HCT116 (cell line): ENCODE results near the gene FLACC1.

ENCODE experiments used
- CEBPB ChIP-seq: IDR thresholded peaks from 2 replicates; pipeline ENCODE4 v1.6.1; 2012; ENCODE audit warnings: low read depth
- POLR2A ChIP-seq: IDR thresholded peaks from 2 replicates; pipeline ENCODE4 v1.7.0; 2011; ENCODE audit warnings: borderline replicate concordance; ENCODE audit not compliant: insufficient read depth, insufficient read length; ENCODE audit errors: extremely low read depth
- POLR2AphosphoS5 ChIP-seq: IDR thresholded peaks from 2 replicates; pipeline ENCODE4 v1.6.1; 2011; ENCODE audit warnings: mild to moderate bottlenecking, low read depth, low read length, moderate library complexity
- SRF ChIP-seq: IDR thresholded peaks from 2 replicates; pipeline ENCODE4 v1.6.1; 2012; ENCODE audit warnings: low read depth
- TCF7L2 ChIP-seq: IDR thresholded peaks from 2 replicates; pipeline ENCODE4 v1.7.0; 2011; ENCODE audit warnings: borderline replicate concordance, inconsistent platforms; ENCODE audit not compliant: insufficient read depth, insufficient read length; ENCODE audit errors: extremely low read depth
- YY1 ChIP-seq: IDR thresholded peaks from 2 replicates; pipeline ENCODE4 v1.6.1; 2011; ENCODE audit warnings: low read length, low read depth, moderate library complexity, mild to moderate bottlenecking; ENCODE audit not compliant: insufficient replicate concordance; ENCODE audit errors: extremely low read depth
- TF ChIP-seq, protein P1 (sequence below), 3 experiments: fragments of 200-600 bp in 1 of 3; sonication (generic) in 1 of 3; IDR thresholded peaks in 2 of 3; conservative IDR thresholded peaks in 1 of 3; 2 replicates each; pipeline ENCODE4 v1.5.1; 2012 to 2017; ENCODE audit warnings: low read depth in 2 of 3, low read length in 2 of 3, antibody characterized with exemption in 1 of 3, borderline replicate concordance in 1 of 3, control low read depth in 1 of 3, mild to moderate bottlenecking in 1 of 3, mixed read lengths in 1 of 3, mixed run types in 1 of 3, moderate library complexity in 1 of 3; ENCODE audit not compliant: insufficient read depth in 1 of 3

DNA sequence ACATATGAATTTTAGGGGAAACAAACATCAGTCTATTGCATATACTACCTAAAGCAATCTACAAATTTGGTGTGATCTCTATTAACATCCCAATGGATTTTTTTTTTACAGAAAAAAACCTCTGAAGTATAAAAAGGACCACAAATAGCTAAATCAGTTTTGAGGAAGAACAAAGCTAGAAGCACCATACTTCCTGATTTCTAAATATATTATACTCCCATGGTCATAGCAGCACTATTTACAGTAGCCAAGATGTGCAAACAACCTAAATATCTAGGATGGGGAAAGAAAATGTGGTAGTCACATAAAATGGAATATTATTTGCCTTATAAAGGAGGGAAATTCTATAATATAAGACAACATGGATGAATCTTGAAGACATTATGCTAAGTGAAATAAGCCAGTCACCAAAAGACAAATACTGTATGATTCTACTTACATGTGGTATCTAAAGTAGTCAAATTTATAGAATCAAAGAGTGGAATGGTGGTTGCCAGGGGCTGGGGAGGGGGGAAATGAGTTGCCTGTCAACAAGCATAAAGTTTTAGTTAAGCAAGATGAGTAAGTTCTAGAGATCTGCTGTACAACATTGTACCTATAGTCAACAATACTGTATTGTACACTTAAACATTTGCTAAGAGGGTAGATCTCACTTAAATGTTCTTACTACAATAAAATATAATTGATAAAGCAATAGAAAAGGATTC is 114.4 kb downstream of the FLACC1 start:
- TF ChIP-seq POLR2A: no peak
- TF ChIP-seq, protein P1, sequence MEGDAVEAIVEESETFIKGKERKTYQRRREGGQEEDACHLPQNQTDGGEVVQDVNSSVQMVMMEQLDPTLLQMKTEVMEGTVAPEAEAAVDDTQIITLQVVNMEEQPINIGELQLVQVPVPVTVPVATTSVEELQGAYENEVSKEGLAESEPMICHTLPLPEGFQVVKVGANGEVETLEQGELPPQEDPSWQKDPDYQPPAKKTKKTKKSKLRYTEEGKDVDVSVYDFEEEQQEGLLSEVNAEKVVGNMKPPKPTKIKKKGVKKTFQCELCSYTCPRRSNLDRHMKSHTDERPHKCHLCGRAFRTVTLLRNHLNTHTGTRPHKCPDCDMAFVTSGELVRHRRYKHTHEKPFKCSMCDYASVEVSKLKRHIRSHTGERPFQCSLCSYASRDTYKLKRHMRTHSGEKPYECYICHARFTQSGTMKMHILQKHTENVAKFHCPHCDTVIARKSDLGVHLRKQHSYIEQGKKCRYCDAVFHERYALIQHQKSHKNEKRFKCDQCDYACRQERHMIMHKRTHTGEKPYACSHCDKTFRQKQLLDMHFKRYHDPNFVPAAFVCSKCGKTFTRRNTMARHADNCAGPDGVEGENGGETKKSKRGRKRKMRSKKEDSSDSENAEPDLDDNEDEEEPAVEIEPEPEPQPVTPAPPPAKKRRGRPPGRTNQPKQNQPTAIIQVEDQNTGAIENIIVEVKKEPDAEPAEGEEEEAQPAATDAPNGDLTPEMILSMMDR (IDR thresholded peaks at IDR 0.05 in 2 of 3, conservative IDR thresholded peaks at IDR 0.05 in 1 of 3; ENCODE audit: borderline replicate concordance in 1 of 3, insufficient read depth in 1 of 3, low read depth in 2 of 3, low read length in 2 of 3): no peak
- TF ChIP-seq TCF7L2: no peak
- no peak for TF ChIP-seq POLR2AphosphoS5
- no peak for TF ChIP-seq YY1
- no peak for TF ChIP-seq SRF
- no peak for TF ChIP-seq CEBPB
